Globus pallidus (tissue), 1 donor: ENCODE data around the gene LPIN2.
"Not testable (repeated sequence)": the region's sequence is repeated elsewhere in the genome, so short reads cannot be mapped to it uniquely, and the experiment has no call there.

Source experiments
- DNase-seq: peaks from one replicate; pipeline ENCODE4 v3.0.0-alpha.2; 2015; ENCODE audit warnings: low spot score

Gene LPIN2

GRCh38 chr18:3007491-3007890 lies 5.5 kb downstream of the LPIN2 start:
- no peak for DNase-seq

GRCh38 chr18:3005462-3005861 lies 7.5 kb downstream of the LPIN2 start:
- no peak for DNase-seq

- DNase-seq = not testable (repeated sequence)
Observed at GRCh38 chr18:3003766-3004165, 9.2 kb downstream of the LPIN2 start.

GRCh38 chr18:3002732-3003131 lies 10.2 kb downstream of the LPIN2 start:
- no peak for DNase-seq

- DNase-seq = no peak
Observed at GRCh38 chr18:2998644-2999043, 14.3 kb downstream of the LPIN2 start.

GRCh38 chr18:2997846-2998564 lies 14.9 kb downstream of the LPIN2 start:
- DNase-seq = peak; percentile 61

- DNase-seq = no peak
Observed at GRCh38 chr18:2997429-2997828, 15.5 kb downstream of the LPIN2 start.

- no peak for DNase-seq
Observed at GRCh38 chr18:2994603-2995432, 18.1 kb downstream of the LPIN2 start.

- DNase-seq = no peak
Observed at GRCh38 chr18:2994020-2994589, 18.8 kb downstream of the LPIN2 start.

GRCh38 chr18:2992995-2993877 lies 19.7 kb downstream of the LPIN2 start:
- DNase-seq = no peak

GRCh38 chr18:2990956-2991640 lies 21.8 kb downstream of the LPIN2 start:
- no peak for DNase-seq

GRCh38 chr18:2987876-2988790 lies 24.8 kb downstream of the LPIN2 start:
- DNase-seq = no peak

- no peak for DNase-seq
Observed at GRCh38 chr18:2986150-2986865, 26.6 kb downstream of the LPIN2 start.

- no peak for DNase-seq
Observed at GRCh38 chr18:2985628-2986027, 27.3 kb downstream of the LPIN2 start.

- no peak for DNase-seq
Observed at GRCh38 chr18:2984703-2985261, 28.2 kb downstream of the LPIN2 start.

- DNase-seq = no peak
Observed at GRCh38 chr18:2984091-2984490, 28.9 kb downstream of the LPIN2 start.

- DNase-seq = no peak
Observed at GRCh38 chr18:2983296-2983695, 29.6 kb downstream of the LPIN2 start.

GRCh38 chr18:2982452-2983269 lies 30.3 kb downstream of the LPIN2 start:
- DNase-seq = no peak
